ENCODE measurements around the gene LINGO4. TPM values are rescaled to one million over a fixed set of nuclear protein-coding genes. Genes with fewer than 3 reads are reported as not detected.

Gene LINGO4
- not detected for polyA plus RNA-seq (2012; ENCODE audit: missing spikeins)

GRCh38 chr1:151805066-151805820 is at the start of gene LINGO4:
LINGO4 (minus strand) TSS chr1:151805419; CDS start chr1:151802704, 2,715 bp downstream.
- DNase-seq (ENCODE audit: insufficient read length) = no peak
- no peak for FAIRE-seq
- TF ChIP-seq POLR2A (IDR thresholded peaks at IDR 0.05; ENCODE audit: low read depth, low read length) (no peak), POLR2AphosphoS5 (IDR thresholded peaks at IDR 0.05; ENCODE audit: low read depth, low read length) (no peak), TAF1 (IDR thresholded peaks at IDR 0.05; ENCODE audit: borderline replicate concordance, low read depth, low read length) (no peak)

- TF ChIP-seq POLR2A (IDR thresholded peaks at IDR 0.05; ENCODE audit: low read depth, low read length) (no peak), TAF1 (IDR thresholded peaks at IDR 0.05; ENCODE audit: borderline replicate concordance, low read depth, low read length) (no peak), POLR2AphosphoS5 (IDR thresholded peaks at IDR 0.05; ENCODE audit: low read depth, low read length) (no peak)
- DNase-seq (ENCODE audit: insufficient read length) (no peak), FAIRE-seq (no peak)
Observed at GRCh38 chr1:151854658-151855057, 49.4 kb upstream of the LINGO4 start.

GRCh38 chr1:151853411-151853943 is 48.3 kb upstream of the LINGO4 start, which contains the start of gene THEM5:
THEM5 (minus strand) TSS chr1:151853712; CDS start chr1:151853565, 147 bp downstream.
- TF ChIP-seq TAF1 (IDR thresholded peaks at IDR 0.05; ENCODE audit: borderline replicate concordance, low read depth, low read length) (no peak), POLR2A (IDR thresholded peaks at IDR 0.05; ENCODE audit: low read depth, low read length) (no peak), POLR2AphosphoS5 (IDR thresholded peaks at IDR 0.05; ENCODE audit: low read depth, low read length) (no peak)
- DNase-seq (ENCODE audit: insufficient read length) (no peak), FAIRE-seq (no peak)

- no peak for TF ChIP-seq POLR2A (IDR thresholded peaks at IDR 0.05; ENCODE audit: low read depth, low read length)
- no peak for TF ChIP-seq POLR2AphosphoS5 (IDR thresholded peaks at IDR 0.05; ENCODE audit: low read depth, low read length)
- TF ChIP-seq TAF1 (IDR thresholded peaks at IDR 0.05; ENCODE audit: borderline replicate concordance, low read depth, low read length) = no peak
- FAIRE-seq (no peak), DNase-seq (ENCODE audit: insufficient read length) (no peak)
Observed at GRCh38 chr1:151852733-151853132, 47.5 kb upstream of the LINGO4 start.

- no peak for FAIRE-seq
- TF ChIP-seq POLR2A (IDR thresholded peaks at IDR 0.05; ENCODE audit: low read depth, low read length) (no peak), TAF1 (IDR thresholded peaks at IDR 0.05; ENCODE audit: borderline replicate concordance, low read depth, low read length) (no peak), POLR2AphosphoS5 (IDR thresholded peaks at IDR 0.05; ENCODE audit: low read depth, low read length) (no peak)
Observed at GRCh38 chr1:151851886-151852285, 46.7 kb upstream of the LINGO4 start.

GRCh38 chr1:151849871-151850270 is 44.7 kb upstream of the LINGO4 start:
- FAIRE-seq (no peak), DNase-seq (ENCODE audit: insufficient read length) (no peak)
- TF ChIP-seq POLR2A (IDR thresholded peaks at IDR 0.05; ENCODE audit: low read depth, low read length) (no peak), POLR2AphosphoS5 (IDR thresholded peaks at IDR 0.05; ENCODE audit: low read depth, low read length) (no peak), TAF1 (IDR thresholded peaks at IDR 0.05; ENCODE audit: borderline replicate concordance, low read depth, low read length) (no peak)

More at GRCh38 chr1:151851886-151852285, 46.7 kb upstream of the LINGO4 start:
- no peak for DNase-seq (ENCODE audit: insufficient read length)

- no peak for FAIRE-seq
- DNase-seq (ENCODE audit: insufficient read length) = no peak
- TF ChIP-seq TAF1 (IDR thresholded peaks at IDR 0.05; ENCODE audit: borderline replicate concordance, low read depth, low read length) = no peak
- no peak for TF ChIP-seq POLR2AphosphoS5 (IDR thresholded peaks at IDR 0.05; ENCODE audit: low read depth, low read length)
- TF ChIP-seq POLR2A (IDR thresholded peaks at IDR 0.05; ENCODE audit: low read depth, low read length) = no peak
Observed at GRCh38 chr1:151849126-151849525, 43.9 kb upstream of the LINGO4 start.

- TF ChIP-seq TAF1 (IDR thresholded peaks at IDR 0.05; ENCODE audit: borderline replicate concordance, low read depth, low read length) (no peak), POLR2A (IDR thresholded peaks at IDR 0.05; ENCODE audit: low read depth, low read length) (no peak), POLR2AphosphoS5 (IDR thresholded peaks at IDR 0.05; ENCODE audit: low read depth, low read length) (no peak)
- FAIRE-seq (no peak), DNase-seq (ENCODE audit: insufficient read length) (no peak)
Observed at GRCh38 chr1:151847867-151848596, 42.8 kb upstream of the LINGO4 start.

- FAIRE-seq = no peak
- no peak for DNase-seq (ENCODE audit: insufficient read length)
- TF ChIP-seq TAF1 (IDR thresholded peaks at IDR 0.05; ENCODE audit: borderline replicate concordance, low read depth, low read length) (no peak), POLR2A (IDR thresholded peaks at IDR 0.05; ENCODE audit: low read depth, low read length) (no peak), POLR2AphosphoS5 (IDR thresholded peaks at IDR 0.05; ENCODE audit: low read depth, low read length) (no peak)
Observed at GRCh38 chr1:151846686-151847237, 41.5 kb upstream of the LINGO4 start.

- no peak for TF ChIP-seq TAF1 (IDR thresholded peaks at IDR 0.05; ENCODE audit: borderline replicate concordance, low read depth, low read length)
- DNase-seq (ENCODE audit: insufficient read length) (no peak), FAIRE-seq (no peak)
Observed at GRCh38 chr1:151846062-151846568, 40.9 kb upstream of the LINGO4 start.

GRCh38 chr1:151843398-151843797 is 38.2 kb upstream of the LINGO4 start:
- no peak for TF ChIP-seq POLR2A (IDR thresholded peaks at IDR 0.05; ENCODE audit: low read depth, low read length)
- no peak for TF ChIP-seq POLR2AphosphoS5 (IDR thresholded peaks at IDR 0.05; ENCODE audit: low read depth, low read length)
- no peak for TF ChIP-seq TAF1 (IDR thresholded peaks at IDR 0.05; ENCODE audit: borderline replicate concordance, low read depth, low read length)
- FAIRE-seq (no peak), DNase-seq (ENCODE audit: insufficient read length) (no peak)
